ENCODE data around the gene GRIPAP1. TPM values are rescaled to one million over a fixed set of nuclear protein-coding genes. Genes with fewer than 3 reads are reported as not detected.
A peak's percentile ranks its signal among the peaks of the same experiment; 100 is the strongest.

The GRIPAP1 gene
- total RNA-seq, 1 donor: 24.9 TPM

GRCh38 chrX:48957477-48957826, 44.6 kb downstream of the GRIPAP1 start, which contains the start of gene OTUD5:
Gene OTUD5 (minus strand): TSS chrX:48957607. CDS start chrX:48957570, 37 bp downstream.
- peaks cover 64% of the 10 kb centered on the region for H3K4me1 ChIP-seq (ENCODE audit: insufficient read depth, low read length)
- H3K9me3 ChIP-seq (ENCODE audit: low read depth, low read length): no peaks in the 10 kb centered on the region
- H3K4me3 ChIP-seq (ENCODE audit: low read length): peak within 1 kb of the TSS; percentile 53
- H3K27me3 ChIP-seq (ENCODE audit: insufficient read depth, low read length): no peaks in the 10 kb centered on the region

- H3K4me1 ChIP-seq (ENCODE audit: insufficient read depth, low read length): peaks cover 69% of the 10 kb centered on the region
- H3K4me3 ChIP-seq (ENCODE audit: low read length): peak overlapping the region; percentile 53
- no peaks in the 10 kb centered on the region for H3K27me3 ChIP-seq (ENCODE audit: insufficient read depth, low read length)
- no peaks in the 10 kb centered on the region for H3K9me3 ChIP-seq (ENCODE audit: low read depth, low read length)
Observed at GRCh38 chrX:48956728-48957414, 45.2 kb downstream of the GRIPAP1 start.

DNA sequence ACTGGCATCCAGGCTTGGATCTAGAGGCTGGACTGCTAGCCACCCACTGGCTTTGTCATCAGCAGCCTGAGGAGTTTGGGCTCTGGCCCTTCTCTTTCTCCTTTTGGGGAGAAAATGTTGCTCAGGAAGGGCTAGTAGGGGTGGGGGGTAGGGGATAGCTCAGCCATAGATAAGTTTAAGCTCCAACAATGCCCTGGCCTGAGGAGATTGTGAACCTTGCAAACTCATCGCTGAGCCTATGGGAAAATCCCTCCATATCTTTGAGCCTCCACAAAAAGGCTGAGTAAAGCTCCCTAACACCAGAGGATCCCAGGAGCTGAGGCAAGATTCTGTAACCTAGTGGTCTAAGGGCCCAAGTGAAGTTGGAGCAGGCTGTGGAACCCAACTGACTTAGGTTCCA, 53.5 kb downstream of the GRIPAP1 start:
- Histone ChIP-seq H3K4me3 (ENCODE audit: low read length) (no peak overlapping the region), H3K27me3 (ENCODE audit: insufficient read depth, low read length) (no peaks in the 10 kb centered on the region), H3K9me3 (ENCODE audit: low read depth, low read length) (no peaks in the 10 kb centered on the region), H3K4me1 (ENCODE audit: insufficient read depth, low read length) (peaks cover 40% of the 10 kb centered on the region)

DNA sequence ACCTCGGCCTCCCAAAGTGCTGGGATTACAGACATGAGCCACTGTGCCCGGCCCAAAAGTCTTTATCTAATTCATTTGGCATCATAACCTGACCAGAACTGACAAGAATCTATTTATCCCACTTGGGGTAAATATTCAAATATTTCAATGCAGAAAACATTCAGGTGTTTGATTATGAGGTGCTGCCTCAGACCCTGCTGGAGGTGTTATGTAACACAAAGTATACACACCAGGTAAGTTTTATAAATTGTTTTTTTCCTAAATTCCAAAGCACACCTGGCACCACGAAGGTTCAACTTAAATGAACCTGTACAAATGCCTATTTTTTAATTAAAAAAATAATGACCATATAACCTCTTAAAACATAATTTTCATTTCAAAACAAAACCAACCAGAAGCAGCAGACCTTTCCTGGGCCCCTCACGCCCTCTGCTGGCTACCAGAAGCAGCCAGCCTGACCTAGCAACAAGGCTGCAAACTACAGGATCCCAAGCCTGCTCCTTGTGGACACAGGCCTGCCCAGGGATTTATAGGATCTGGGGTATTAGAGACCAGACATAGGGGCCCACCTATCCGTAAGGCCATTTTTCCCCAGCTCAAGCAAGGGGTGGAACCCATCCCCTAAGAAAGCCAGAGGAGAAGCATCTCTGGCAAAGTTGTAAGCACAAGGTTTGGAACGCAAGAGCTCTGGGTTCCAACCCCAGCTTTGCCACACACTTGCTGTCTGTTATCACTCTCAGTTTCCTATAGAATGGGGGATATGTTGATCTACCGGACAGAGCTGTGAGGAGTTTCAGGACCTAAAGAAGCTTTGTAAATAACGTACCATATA, 56.3 kb downstream of the GRIPAP1 start:
- peaks cover 41% of the 10 kb centered on the region for H3K4me1 ChIP-seq (ENCODE audit: insufficient read depth, low read length)
- no peaks in the 10 kb centered on the region for H3K9me3 ChIP-seq (ENCODE audit: low read depth, low read length)
- H3K4me3 ChIP-seq (ENCODE audit: low read length): no peak overlapping the region
- H3K27me3 ChIP-seq (ENCODE audit: insufficient read depth, low read length): no peaks in the 10 kb centered on the region

- H3K4me1 ChIP-seq (ENCODE audit: insufficient read depth, low read length): peaks cover 69% of the 10 kb centered on the region
- no peaks in the 10 kb centered on the region for H3K27me3 ChIP-seq (ENCODE audit: insufficient read depth, low read length)
- H3K4me3 ChIP-seq (ENCODE audit: low read length): no peak overlapping the region
- no peaks in the 10 kb centered on the region for H3K9me3 ChIP-seq (ENCODE audit: low read depth, low read length)
Observed at GRCh38 chrX:48942895-48943294, 59.2 kb downstream of the GRIPAP1 start.

DNA sequence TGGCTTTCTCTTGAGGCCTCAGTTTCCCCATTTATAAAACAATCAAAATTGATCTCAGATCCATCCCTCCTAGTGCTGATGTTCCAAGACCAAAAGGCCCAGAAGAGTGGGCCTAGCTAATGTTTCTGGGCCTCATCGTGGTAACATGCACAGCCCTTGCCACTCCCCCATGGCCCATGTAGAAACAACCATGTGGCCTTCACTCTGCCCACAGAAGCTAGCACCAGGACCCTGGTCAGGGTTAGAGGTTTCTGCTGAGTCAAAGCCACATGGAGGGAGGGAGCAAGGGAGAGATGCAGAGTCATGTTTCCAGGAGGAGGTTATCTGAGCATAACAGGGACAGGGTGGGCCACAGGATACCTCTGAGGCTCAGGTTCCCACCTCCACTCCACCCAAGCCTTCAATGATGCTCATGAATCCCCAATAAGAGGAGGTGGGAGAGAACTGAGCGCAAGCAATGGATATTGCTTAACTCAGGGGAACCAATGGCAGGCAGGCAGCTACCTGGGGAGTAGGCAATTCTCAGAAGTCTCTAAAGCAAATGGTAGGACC, 61.6 kb downstream of the GRIPAP1 start:
- Histone ChIP-seq H3K4me1 (ENCODE audit: insufficient read depth, low read length) (peaks cover 81% of the 10 kb centered on the region), H3K9me3 (ENCODE audit: low read depth, low read length) (no peaks in the 10 kb centered on the region), H3K4me3 (ENCODE audit: low read length) (no peak overlapping the region), H3K27me3 (ENCODE audit: insufficient read depth, low read length) (no peaks in the 10 kb centered on the region)

- Histone ChIP-seq H3K27me3 (ENCODE audit: insufficient read depth, low read length) (no peaks in the 10 kb centered on the region), H3K4me1 (ENCODE audit: insufficient read depth, low read length) (peaks cover 89% of the 10 kb centered on the region), H3K4me3 (ENCODE audit: low read length) (no peak overlapping the region), H3K9me3 (ENCODE audit: low read depth, low read length) (no peaks in the 10 kb centered on the region)
Observed at GRCh38 chrX:48939524-48940228, 62.4 kb downstream of the GRIPAP1 start.

GRCh38 chrX:48938721-48939425, 63.2 kb downstream of the GRIPAP1 start:
- no peak overlapping the region for H3K4me3 ChIP-seq (ENCODE audit: low read length)
- peaks cover 93% of the 10 kb centered on the region for H3K4me1 ChIP-seq (ENCODE audit: insufficient read depth, low read length)
- no peaks in the 10 kb centered on the region for H3K27me3 ChIP-seq (ENCODE audit: insufficient read depth, low read length)

GRCh38 chrX:48937054-48937907, 64.8 kb downstream of the GRIPAP1 start:
- Histone ChIP-seq H3K4me3 (ENCODE audit: low read length) (no peak overlapping the region), H3K27me3 (ENCODE audit: insufficient read depth, low read length) (no peaks in the 10 kb centered on the region), H3K9me3 (ENCODE audit: low read depth, low read length) (no peaks in the 10 kb centered on the region), H3K4me1 (ENCODE audit: insufficient read depth, low read length) (peaks cover 88% of the 10 kb centered on the region)

More at GRCh38 chrX:48938721-48939425, 63.2 kb downstream of the GRIPAP1 start:
- H3K9me3 ChIP-seq (ENCODE audit: low read depth, low read length): no peaks in the 10 kb centered on the region

- Histone ChIP-seq H3K9me3 (ENCODE audit: low read depth, low read length) (no peaks in the 10 kb centered on the region), H3K4me1 (ENCODE audit: insufficient read depth, low read length) (peaks cover 81% of the 10 kb centered on the region), H3K4me3 (ENCODE audit: low read length) (no peak overlapping the region), H3K27me3 (ENCODE audit: insufficient read depth, low read length) (no peaks in the 10 kb centered on the region)
Observed at GRCh38 chrX:48936429-48937053, 65.5 kb downstream of the GRIPAP1 start.

- Histone ChIP-seq H3K27me3 (ENCODE audit: insufficient read depth, low read length) (no peaks in the 10 kb centered on the region), H3K4me3 (ENCODE audit: low read length) (no peak overlapping the region), H3K9me3 (ENCODE audit: low read depth, low read length) (no peaks in the 10 kb centered on the region), H3K4me1 (ENCODE audit: insufficient read depth, low read length) (peaks cover 68% of the 10 kb centered on the region)
Observed at GRCh38 chrX:48935301-48935670, 66.8 kb downstream of the GRIPAP1 start.

DNA sequence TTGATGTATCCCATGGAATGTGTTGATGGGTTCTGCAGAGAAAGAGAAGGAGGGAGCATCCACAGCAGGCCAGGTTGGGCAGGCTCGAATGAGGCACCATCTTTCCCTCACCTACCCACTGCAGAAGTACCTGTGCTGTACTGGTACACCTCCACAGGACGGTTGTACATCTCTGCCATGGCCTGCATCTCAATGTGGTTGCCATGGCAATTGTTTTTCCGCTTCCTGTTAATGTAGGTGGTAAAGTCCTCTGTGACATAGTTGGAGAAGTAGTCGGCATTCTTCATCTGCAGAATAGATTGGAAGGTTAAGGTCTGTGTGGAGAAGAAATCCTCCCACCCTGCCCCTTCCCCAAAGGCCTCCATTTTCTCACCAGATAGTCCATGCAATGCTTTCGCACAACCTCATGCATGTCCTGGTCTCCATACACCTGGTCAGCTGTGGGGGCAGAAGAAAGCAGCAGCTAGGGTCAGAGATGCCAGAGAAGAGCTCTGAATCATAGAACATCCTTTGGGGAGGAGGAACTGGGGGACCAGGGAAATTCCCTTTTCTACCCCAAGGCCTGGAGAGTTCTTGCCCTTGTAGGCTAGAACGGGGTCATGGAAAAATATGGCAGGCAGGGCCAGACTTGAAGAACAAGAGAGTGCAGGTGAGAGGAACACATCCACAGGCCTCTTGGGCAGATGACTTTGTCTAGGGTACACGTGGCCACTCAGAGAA, 67.3 kb downstream of the GRIPAP1 start:
- Histone ChIP-seq H3K4me3 (ENCODE audit: low read length) (no peak overlapping the region), H3K9me3 (ENCODE audit: low read depth, low read length) (no peaks in the 10 kb centered on the region), H3K4me1 (ENCODE audit: insufficient read depth, low read length) (peaks cover 63% of the 10 kb centered on the region), H3K27me3 (ENCODE audit: insufficient read depth, low read length) (no peaks in the 10 kb centered on the region)

DNA sequence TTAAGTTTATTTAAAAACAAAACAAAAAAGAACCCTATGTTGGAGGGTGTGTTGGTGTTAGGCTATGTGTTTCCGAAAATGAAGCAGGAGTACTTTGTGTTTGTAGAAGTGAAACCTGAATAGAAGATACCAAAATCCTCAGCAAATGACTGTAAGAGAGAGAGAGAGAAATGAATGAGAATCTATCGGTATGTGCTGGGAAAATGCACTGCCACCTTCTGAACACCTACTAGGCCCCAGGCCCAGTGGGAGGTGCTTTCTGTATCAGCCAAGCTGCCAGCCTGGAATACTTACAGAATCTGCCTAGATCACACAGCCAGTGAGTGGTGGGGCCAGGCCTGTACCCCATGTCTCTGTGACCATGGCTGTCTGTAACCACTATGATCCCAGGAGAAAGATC, 68.3 kb downstream of the GRIPAP1 start:
- Histone ChIP-seq H3K4me1 (ENCODE audit: insufficient read depth, low read length) (peaks cover 53% of the 10 kb centered on the region), H3K9me3 (ENCODE audit: low read depth, low read length) (no peaks in the 10 kb centered on the region)

More for the DNA sequence above, 68.3 kb downstream of the GRIPAP1 start:
- Histone ChIP-seq H3K4me3 (ENCODE audit: low read length) (no peak overlapping the region), H3K27me3 (ENCODE audit: insufficient read depth, low read length) (no peaks in the 10 kb centered on the region)
